ENCODE measurements around the gene TULP4.

DNA sequence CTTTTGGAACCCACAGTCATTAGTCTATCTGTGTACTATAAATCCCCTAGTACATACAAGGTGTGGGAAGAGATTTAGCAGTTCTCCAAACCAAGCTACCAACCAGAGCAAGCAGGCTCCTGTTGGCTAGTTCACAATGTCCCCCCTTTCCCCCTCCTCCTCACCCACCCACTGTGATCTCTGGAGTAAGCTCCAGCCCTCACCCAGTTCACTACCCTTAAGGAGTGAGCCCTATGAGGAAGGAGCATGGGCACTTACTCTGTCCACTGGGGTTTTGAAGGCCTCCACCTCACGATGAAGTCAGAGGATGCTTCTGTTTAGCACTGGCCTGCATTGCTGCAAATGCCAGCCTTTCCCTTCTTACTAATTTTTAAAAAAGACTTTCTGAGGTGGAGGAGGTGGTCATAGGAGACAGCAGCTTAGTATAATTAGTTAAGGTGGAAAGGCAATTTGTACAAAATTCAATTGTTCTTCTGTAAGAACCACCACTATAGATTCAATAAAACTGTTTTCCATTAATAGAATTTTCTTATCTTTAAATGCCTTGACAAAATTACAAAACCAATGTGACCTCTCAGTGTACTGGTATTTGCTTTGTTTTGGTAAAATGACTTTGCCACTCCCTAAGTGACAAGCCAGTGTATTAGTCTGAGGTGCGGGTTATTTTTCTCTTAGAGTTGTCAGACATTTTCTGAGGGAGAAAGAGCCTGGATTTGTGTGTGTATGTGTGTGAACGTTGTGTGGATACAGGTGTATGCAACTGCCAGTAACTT lies 86.2 kb downstream of the TULP4 start:
- TF ChIP-seq EZH2 (IDR thresholded peaks at IDR 0.05) (no peak), POLR2AphosphoS5 (IDR thresholded peaks at IDR 0.05; ENCODE audit: borderline replicate concordance, low read depth, low read length) (no peak)

Data from SK-N-MC (cell line).